OCI-LY7 (cell line): Measurements from ENCODE around the gene KIRREL3.
"Not testable (repeated sequence)": the region's sequence is repeated elsewhere in the genome, so short reads cannot be mapped to it uniquely, and the experiment has no call there.

Source experiments
- EZH2phosphoT487 ChIP-seq: fragments of 200-600 bp; sonication (generic); IDR thresholded peaks from 2 replicates; pipeline ENCODE4 v1.6.1; 2018; ENCODE audit warnings: low read depth, borderline replicate concordance, mild to moderate bottlenecking, mixed run types, antibody characterized with exemption, low read length, moderate library complexity, mixed read lengths
- TF ChIP-seq, protein P1 (sequence below): fragments of 200-600 bp; sonication (generic); conservative IDR thresholded peaks from 2 replicates; pipeline ENCODE4 v1.5.1; 2014; ENCODE audit warnings: mild to moderate bottlenecking, antibody characterized with exemption, low read length, moderate library complexity, mixed read lengths

DNA sequence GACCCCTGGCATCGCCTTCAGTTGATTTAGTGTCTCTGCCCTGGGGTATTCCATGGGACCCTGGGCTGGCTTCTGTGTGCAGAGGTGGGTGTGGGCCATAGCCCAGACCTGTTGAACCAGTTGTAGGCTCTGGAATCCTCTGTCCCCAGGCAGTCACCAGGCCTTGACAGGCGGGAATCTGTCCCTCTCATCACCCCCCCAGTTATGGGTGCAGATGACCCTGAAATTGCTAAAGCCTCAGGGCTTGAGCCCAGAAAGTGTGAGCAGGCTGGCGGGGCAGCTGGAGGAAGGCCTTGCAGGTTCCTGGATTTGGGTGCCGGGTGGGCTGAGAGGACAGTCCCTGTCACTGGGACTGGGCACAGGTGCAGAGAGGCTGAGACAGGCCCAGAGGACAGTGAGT, 617.9 kb downstream of the KIRREL3 start:
- TF ChIP-seq, protein P1, sequence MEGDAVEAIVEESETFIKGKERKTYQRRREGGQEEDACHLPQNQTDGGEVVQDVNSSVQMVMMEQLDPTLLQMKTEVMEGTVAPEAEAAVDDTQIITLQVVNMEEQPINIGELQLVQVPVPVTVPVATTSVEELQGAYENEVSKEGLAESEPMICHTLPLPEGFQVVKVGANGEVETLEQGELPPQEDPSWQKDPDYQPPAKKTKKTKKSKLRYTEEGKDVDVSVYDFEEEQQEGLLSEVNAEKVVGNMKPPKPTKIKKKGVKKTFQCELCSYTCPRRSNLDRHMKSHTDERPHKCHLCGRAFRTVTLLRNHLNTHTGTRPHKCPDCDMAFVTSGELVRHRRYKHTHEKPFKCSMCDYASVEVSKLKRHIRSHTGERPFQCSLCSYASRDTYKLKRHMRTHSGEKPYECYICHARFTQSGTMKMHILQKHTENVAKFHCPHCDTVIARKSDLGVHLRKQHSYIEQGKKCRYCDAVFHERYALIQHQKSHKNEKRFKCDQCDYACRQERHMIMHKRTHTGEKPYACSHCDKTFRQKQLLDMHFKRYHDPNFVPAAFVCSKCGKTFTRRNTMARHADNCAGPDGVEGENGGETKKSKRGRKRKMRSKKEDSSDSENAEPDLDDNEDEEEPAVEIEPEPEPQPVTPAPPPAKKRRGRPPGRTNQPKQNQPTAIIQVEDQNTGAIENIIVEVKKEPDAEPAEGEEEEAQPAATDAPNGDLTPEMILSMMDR, result not testable (repeated sequence)
- not testable (repeated sequence) for TF ChIP-seq EZH2phosphoT487
